ENCODE results near the gene BICRA. TPM values are rescaled to one million over a fixed set of nuclear protein-coding genes. Genes with fewer than 3 reads are reported as not detected.
"Not testable (repeated sequence)": the region's sequence is repeated elsewhere in the genome, so short reads cannot be mapped to it uniquely, and the experiment has no call there.

Gene BICRA
- total RNA-seq, 1 donor: 10.8 TPM

DNA sequence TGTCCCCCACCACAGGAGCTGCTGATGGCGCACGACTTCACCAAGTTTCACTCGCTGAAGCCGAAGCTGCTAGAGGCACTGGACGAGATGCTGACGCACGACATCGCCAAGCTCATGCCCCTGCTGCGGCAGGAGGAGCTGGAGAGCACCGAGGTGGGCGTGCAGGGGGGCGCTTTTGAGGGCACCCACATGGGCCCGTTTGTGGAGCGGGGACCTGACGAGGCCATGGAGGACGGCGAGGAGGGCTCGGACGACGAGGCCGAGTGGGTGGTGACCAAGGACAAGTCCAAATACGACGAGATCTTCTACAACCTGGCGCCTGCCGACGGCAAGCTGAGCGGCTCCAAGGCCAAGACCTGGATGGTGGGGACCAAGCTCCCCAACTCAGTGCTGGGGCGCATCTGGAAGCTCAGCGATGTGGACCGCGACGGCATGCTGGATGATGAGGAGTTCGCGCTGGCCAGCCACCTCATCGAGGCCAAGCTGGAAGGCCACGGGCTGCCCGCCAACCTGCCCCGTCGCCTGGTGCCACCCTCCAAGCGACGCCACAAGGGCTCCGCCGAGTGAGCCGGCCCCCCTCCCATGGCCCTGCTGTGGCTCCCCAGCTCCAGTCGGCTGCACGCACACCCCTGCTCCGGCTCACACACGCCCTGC lies 132.1 kb downstream of the BICRA start:
- DNase-seq (ENCODE audit: low read depth in 2 of 3, low spot score in 2 of 3): no peak

DNA sequence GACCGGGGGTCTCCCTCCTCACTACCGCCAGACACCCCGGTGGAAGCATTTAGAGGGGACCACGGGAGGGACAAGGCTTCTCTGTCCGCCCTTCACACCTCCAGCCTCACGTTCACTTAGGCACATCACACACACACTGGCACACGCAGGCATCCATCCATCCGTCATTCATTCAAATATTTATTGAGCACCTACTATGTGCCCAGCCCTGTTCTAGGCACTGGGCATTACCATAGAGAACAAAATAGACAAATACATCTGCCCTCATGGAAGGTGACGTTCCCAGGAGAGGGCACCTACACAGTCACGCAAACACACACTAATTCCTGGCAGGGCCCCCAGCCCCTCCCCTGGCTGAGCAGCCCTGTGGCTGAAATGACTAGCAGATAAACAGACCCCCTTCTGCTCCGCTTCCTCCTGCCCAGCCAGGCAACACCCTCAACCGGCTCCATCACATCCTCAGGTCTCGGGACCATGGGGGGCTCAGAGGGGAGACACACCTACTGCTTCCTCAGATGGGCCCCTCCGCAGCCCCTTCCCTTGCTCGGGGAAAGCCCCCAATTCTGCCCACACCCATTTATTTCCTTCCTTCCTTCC lies 132.7 kb downstream of the BICRA start:
- peak in 2 of 3 donors; percentile 16 to 29 for DNase-seq (ENCODE audit: low read depth in 2 of 3, low spot score in 2 of 3)

DNA sequence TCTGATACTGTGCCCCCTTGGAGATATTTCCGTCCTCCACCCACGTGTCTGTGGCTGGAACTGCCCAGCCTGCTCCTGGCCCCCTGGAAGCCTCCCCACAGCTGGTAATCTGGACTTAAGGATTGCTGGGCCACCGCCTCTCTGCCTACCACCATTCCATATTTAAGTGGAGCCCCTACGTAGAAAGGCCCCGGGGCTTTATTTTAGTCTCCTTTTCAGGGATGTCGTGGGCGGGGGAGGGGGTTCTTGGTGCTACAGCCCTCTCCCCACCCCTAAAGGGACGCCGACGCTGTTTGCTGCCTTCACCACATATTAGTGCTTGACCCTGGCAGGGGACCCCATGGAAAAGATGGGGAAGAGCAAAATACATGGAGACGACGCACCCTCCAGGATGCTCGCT lies 133.7 kb downstream of the BICRA start:
- no peak for DNase-seq (ENCODE audit: low read depth in 2 of 3, low spot score in 2 of 3)

DNA sequence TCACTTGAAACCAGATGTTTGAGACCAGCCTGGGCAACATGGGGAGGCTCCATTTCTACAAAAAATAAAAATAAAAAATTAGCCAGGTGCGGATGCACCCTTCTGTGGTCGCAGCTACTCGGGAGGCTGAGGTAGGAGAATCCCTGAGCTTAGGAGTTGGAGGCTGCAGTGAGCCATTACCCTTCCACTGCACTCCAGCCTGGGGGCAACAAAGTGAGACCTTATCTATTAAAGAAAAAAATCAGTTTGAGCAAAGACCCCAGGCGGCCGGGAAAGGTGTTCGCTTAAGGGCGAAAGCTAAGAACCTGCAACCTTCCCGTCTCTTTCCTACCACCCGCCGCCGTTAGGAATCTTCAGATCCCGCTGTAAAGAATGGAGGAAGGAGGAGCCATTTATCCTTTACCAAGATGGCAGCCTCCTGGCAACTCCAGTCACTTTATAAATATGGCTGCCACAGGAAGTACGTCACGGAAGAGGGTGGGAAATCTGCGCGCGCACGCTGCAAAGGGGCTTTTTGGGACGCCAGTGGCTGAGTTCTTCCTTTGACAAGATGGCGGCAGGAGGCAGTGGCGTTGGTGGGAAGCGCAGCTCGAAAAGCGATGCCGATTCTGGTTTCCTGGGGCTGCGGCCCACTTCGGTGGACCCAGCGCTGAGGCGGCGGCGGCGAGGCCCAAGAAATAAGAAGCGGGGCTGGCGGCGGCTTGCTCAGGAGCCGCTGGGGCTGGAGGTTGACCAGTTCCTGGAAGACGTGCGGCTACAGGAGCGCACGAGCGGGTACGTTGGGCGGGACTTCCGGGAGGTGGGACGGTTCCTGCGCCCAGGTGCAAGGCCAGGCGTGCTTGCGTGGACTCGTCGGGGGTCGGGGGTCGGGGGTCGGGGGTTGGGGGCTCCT lies 136.3 kb downstream of the BICRA start, which contains the start of gene NOP53:
Gene NOP53 (plus strand): TSS at position 537 of the 892 bp plus-strand sequence. CDS start 14 bp downstream, at position 551.
- DNase-seq (ENCODE audit: low read depth in 2 of 3, low spot score in 2 of 3): peak; percentile 93 to 97 (median 94)

DNA sequence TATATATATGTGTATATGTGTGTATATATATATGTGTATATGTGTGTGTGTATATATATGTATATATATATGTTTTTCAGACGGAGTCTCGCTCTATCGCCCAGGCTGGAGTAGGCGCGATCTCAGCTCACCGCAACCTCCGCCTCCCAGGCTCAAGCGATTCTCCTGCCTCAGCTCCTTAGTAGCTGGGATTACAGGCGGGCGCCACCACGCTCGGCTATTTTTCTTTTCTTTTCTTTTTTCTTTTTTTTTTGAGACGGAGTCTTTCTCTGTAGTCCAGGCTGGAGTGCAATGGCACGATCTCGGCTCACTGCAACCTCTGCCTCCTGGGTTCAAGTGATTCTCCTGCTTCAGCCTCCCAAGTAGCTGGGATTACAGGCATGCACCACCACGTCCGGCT lies 137.2 kb downstream of the BICRA start:
- DNase-seq (ENCODE audit: low read depth in 2 of 3, low spot score in 2 of 3): not testable (repeated sequence)

DNA sequence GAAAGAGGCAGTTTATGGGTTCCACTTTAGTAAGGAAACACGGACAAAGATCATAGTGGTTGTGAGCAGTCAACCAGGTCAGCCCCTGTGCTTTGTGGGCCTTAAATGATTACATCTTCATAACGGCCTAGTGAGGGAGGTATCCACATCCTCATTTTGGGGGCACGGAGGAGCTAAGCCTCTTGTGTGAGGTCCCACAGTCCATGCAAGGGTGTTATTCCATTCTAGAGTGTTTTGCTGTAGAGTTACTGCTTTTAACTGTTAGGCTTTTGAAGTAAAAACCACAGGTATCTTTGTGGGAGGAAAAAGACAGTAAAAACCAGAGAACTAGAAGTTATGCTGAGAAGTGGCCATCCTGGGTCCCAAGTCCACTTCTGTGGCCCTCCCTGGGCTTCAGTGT lies 140.4 kb downstream of the BICRA start:
- no peak for DNase-seq (ENCODE audit: low read depth in 2 of 3, low spot score in 2 of 3)

DNA sequence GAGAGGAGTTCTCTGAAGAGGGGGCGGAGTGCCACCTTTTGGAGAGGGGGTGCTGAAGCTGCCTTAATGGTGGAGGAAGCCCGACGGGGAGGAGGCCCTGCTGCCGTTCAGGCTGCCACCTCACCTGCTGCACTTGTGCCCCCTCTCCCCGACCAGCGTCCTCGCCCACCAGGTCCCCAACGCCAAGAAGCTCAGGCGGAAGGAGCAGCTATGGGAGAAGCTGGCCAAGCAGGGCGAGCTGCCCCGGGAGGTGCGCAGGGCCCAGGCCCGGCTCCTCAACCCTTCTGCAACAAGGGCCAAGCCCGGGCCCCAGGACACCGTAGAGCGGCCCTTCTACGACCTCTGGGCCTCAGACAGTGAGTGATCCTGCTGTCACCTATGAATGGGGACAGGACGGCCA lies 141.8 kb downstream of the BICRA start:
- DNase-seq (ENCODE audit: low read depth in 2 of 3, low spot score in 2 of 3): no peak

DNA sequence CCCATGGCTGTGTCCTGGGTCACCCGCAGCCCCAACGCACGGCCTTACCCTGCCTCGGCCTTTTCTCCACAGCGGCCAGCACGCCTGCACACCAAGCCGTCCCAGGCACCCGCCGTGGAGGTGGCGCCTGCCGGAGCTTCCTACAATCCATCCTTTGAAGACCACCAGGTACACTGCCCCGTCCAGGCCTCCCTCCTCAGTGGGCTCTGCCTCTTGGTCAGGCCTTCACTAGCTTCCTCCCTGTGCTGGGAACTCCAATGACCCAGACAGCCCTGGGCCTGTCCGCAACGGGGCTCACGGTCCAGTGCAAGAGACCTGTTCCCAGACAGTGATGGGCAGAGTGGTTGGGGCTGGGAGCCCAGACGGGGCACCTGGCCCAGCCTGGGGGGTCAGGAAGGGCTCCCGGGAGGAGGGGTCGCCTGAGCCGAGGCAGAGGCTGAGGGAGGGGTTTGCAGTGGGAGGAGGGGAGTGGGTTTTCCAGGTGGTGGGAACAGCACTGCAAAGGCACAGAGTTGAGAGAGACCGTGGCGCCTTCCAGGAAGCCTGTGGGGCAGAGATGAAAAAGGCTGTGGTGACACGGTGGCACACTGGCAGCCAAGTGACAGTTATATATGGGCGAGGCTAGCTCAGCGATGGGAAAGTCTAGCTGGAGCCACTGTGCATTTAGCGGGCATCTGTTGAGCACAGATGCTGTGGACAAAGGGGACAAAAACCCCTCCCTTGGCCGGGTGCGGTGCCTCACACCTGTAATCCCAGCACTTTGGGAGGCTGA lies 143.7 kb downstream of the BICRA start:
- no peak for DNase-seq (ENCODE audit: low read depth in 2 of 3, low spot score in 2 of 3)

Small RNAs within 50 kb of the gene (small RNA-seq; reads per million reads assigned to genes)
- gene RN7SL322P: not detected

Other genes starting within 250 kb of the BICRA start
- under 0.01 TPM for gene MEIS3, start 189.6 kb upstream of the BICRA start, total RNA-seq
- under 0.01 TPM for gene SLC8A2, start 137.2 kb upstream of the BICRA start, total RNA-seq
- 6.7 TPM for gene KPTN, start 124.9 kb upstream of the BICRA start, total RNA-seq
- 50.4 TPM for gene NAPA, start 94.1 kb upstream of the BICRA start, total RNA-seq
- under 0.01 TPM for gene ZNF541, start 36.0 kb upstream of the BICRA start, total RNA-seq
- gene EHD2, start 104.3 kb downstream of the BICRA start, total RNA-seq: 51.7 TPM
- 308 TPM for gene NOP53, start 136.4 kb downstream of the BICRA start, total RNA-seq
- gene SELENOW, start 169.6 kb downstream of the BICRA start, total RNA-seq: 77.6 TPM
- not detected for gene TPRX1, start 195.4 kb downstream of the BICRA start, total RNA-seq
- not detected for gene CRX, start 212.8 kb downstream of the BICRA start, total RNA-seq

Measured in hematopoietic multipotent progenitor cell (in vitro differentiated cells).